H9 (cell line): ENCODE data around the gene XRCC3. TPM values are rescaled to one million over a fixed set of nuclear protein-coding genes. Genes with fewer than 3 reads are reported as not detected.
A peak's percentile ranks its signal among the peaks of the same experiment; 100 is the strongest.

Source experiments
- DNase-seq: peaks from one replicate; pipeline ENCODE4 v3.0.0-alpha.2; 2017
- H2AFZ ChIP-seq: one replicate; pipeline ENCODE4 v1.6.1; 2013; ENCODE audit warnings: mild to moderate bottlenecking, low read length, control low read depth, moderate library complexity
- H2AK5ac ChIP-seq: 2 replicates; pipeline ENCODE4 v1.6.1; 2013; ENCODE audit warnings: low read length, control low read depth, mixed read lengths; ENCODE audit not compliant: insufficient read length
- H2BK120ac ChIP-seq: one replicate; pipeline ENCODE4 v1.6.1; 2013; ENCODE audit warnings: low read depth, mild to moderate bottlenecking, low read length, control low read depth, inconsistent platforms; ENCODE audit not compliant: poor library complexity, severe bottlenecking
- H2BK12ac ChIP-seq: 2 replicates; pipeline ENCODE4 v1.6.1; 2013; ENCODE audit warnings: low read length, control low read depth, mixed read lengths, low read depth; ENCODE audit not compliant: insufficient read length
- H2BK15ac ChIP-seq: 2 replicates; pipeline ENCODE4 v1.6.1; 2013; ENCODE audit warnings: low read depth, low read length, control low read depth
- H2BK20ac ChIP-seq: one replicate; pipeline ENCODE4 v1.6.1; 2013; ENCODE audit warnings: low read depth, mild to moderate bottlenecking, low read length, control low read depth, inconsistent platforms; ENCODE audit not compliant: poor library complexity, severe bottlenecking
- H2BK5ac ChIP-seq: 2 replicates; pipeline ENCODE4 v1.6.1; 2013; ENCODE audit warnings: low read length, control low read depth, mixed read lengths; ENCODE audit not compliant: insufficient read length
- H3K14ac ChIP-seq: 2 replicates; pipeline ENCODE4 v1.6.1; 2013; ENCODE audit warnings: low read length, control low read depth; ENCODE audit not compliant: insufficient read depth
- H3K18ac ChIP-seq: 2 replicates; pipeline ENCODE4 v1.6.1; 2013; ENCODE audit warnings: low read depth, mild to moderate bottlenecking, mixed read lengths, low read length, control low read depth; ENCODE audit not compliant: insufficient read length
- H3K23ac ChIP-seq: 2 replicates; pipeline ENCODE4 v1.6.1; 2013; ENCODE audit warnings: low read length, control low read depth, mixed read lengths, low read depth; ENCODE audit not compliant: insufficient read length
- H3K23me2 ChIP-seq: 2 replicates; pipeline ENCODE4 v1.6.1; 2013; ENCODE audit warnings: low read depth, mild to moderate bottlenecking, mixed read lengths, low read length, control low read depth; ENCODE audit not compliant: insufficient read length, poor library complexity, severe bottlenecking
- H3K27ac ChIP-seq: 2 replicates; pipeline ENCODE4 v1.5.1; 2013; ENCODE audit warnings: low read length, control low read depth, mixed read lengths, low read depth; ENCODE audit not compliant: insufficient read length
- H3K27me3 ChIP-seq: 2 replicates; pipeline ENCODE4 v1.6.1; 2013; ENCODE audit warnings: low read length, control low read depth, inconsistent platforms; ENCODE audit not compliant: insufficient read depth
- H3K4ac ChIP-seq: 2 replicates; pipeline ENCODE4 v1.6.1; 2013; ENCODE audit warnings: low read depth, mild to moderate bottlenecking, control low read depth, inconsistent platforms, low read length, moderate library complexity
- H3K4me1 ChIP-seq: 2 replicates; pipeline ENCODE4 v1.6.1; 2013; ENCODE audit warnings: low read length, control low read depth, inconsistent platforms; ENCODE audit not compliant: insufficient read depth
- H3K4me2 ChIP-seq: 2 replicates; pipeline ENCODE4 v1.6.1; 2013; ENCODE audit warnings: low read length, control low read depth, mixed read lengths; ENCODE audit not compliant: insufficient read length, insufficient read depth
- H3K56ac ChIP-seq: 2 replicates; pipeline ENCODE4 v1.6.1; 2013; ENCODE audit warnings: low read depth, mild to moderate bottlenecking, mixed read lengths, low read length, control low read depth; ENCODE audit not compliant: insufficient read length
- H3K79me1 ChIP-seq: 2 replicates; pipeline ENCODE4 v1.6.1; 2013; ENCODE audit warnings: low read depth, mild to moderate bottlenecking, moderate library complexity, low read length, control low read depth, inconsistent platforms; ENCODE audit not compliant: insufficient read depth, poor library complexity, severe bottlenecking
- H3K79me2 ChIP-seq: 2 replicates; pipeline ENCODE4 v1.6.1; 2013; ENCODE audit warnings: low read length, control low read depth, inconsistent platforms; ENCODE audit not compliant: insufficient read depth
- H3K9ac ChIP-seq: 2 replicates; pipeline ENCODE4 v1.6.1; 2013; ENCODE audit warnings: low read length, control low read depth, mixed read lengths; ENCODE audit not compliant: insufficient read length; ENCODE audit errors: extremely low read depth
- H3K9me3 ChIP-seq: one replicate; pipeline ENCODE4 v1.6.1; 2013; ENCODE audit warnings: low read depth, low read length, inconsistent platforms; ENCODE audit not compliant: control insufficient read depth
- H3T11ph ChIP-seq: one replicate; pipeline ENCODE4 v1.6.1; 2013; ENCODE audit warnings: mild to moderate bottlenecking, low read length, control low read depth, inconsistent platforms
- H4K20me1 ChIP-seq: one replicate; pipeline ENCODE4 v1.6.1; 2013; ENCODE audit not compliant: control insufficient read depth, insufficient read length, insufficient read depth
- H4K5ac ChIP-seq: 2 replicates; pipeline ENCODE4 v1.6.1; 2013; ENCODE audit warnings: low read depth, mild to moderate bottlenecking, mixed read lengths, low read length, control low read depth; ENCODE audit not compliant: insufficient read length
- H4K8ac ChIP-seq: replicated peaks from 2 replicates; pipeline ENCODE4 v1.6.1; 2013; ENCODE audit warnings: low read length, control low read depth, mixed read lengths, low read depth; ENCODE audit not compliant: insufficient read length
- H4K91ac ChIP-seq: 2 replicates; pipeline ENCODE4 v1.6.1; 2013; ENCODE audit warnings: low read depth, mild to moderate bottlenecking, moderate library complexity, mixed read lengths, low read length, control low read depth; ENCODE audit not compliant: insufficient read length
- H3K27ac Mint-ChIP-seq, 3 experiments: 2 replicates in 2 of 3; 3 replicates in 1 of 3; pipeline ENCODE4 v1.8.0; 2020 to 2021; ENCODE audit warnings: mixed read lengths in 3 of 3, mild to moderate bottlenecking in 1 of 3, moderate library complexity in 1 of 3
- H3K27me3 Mint-ChIP-seq: 2 replicates; pipeline ENCODE4 v1.8.0; 2021; ENCODE audit warnings: low read depth, mild to moderate bottlenecking, moderate library complexity, mixed read lengths
- H3K36me3 Mint-ChIP-seq, 3 experiments: 2 replicates in 2 of 3; 3 replicates in 1 of 3; pipeline ENCODE4 v1.8.0; 2020 to 2021; ENCODE audit warnings: low read depth in 3 of 3, mixed read lengths in 3 of 3; ENCODE audit not compliant: insufficient read depth in 1 of 3
- H3K4me1 Mint-ChIP-seq, 2 experiments: 2 replicates each; pipeline ENCODE4 v1.8.0; 2020; ENCODE audit warnings: mixed read lengths in 2 of 2
- H3K4me3 Mint-ChIP-seq, 2 experiments: 2 replicates in 1 of 2; 3 replicates in 1 of 2; pipeline ENCODE4 v1.8.0; 2020 to 2021; ENCODE audit warnings: mild to moderate bottlenecking in 2 of 2, mixed read lengths in 2 of 2, moderate library complexity in 1 of 2
- H3K9me3 Mint-ChIP-seq, 2 experiments: 2 replicates in 1 of 2; 3 replicates in 1 of 2; pipeline ENCODE4 v1.8.0; 2020; ENCODE audit warnings: mild to moderate bottlenecking in 2 of 2, mixed read lengths in 2 of 2, moderate library complexity in 1 of 2
- CTCF ChIP-seq: fragments of 200-600 bp; sonication (generic); conservative IDR thresholded peaks from 3 replicates; pipeline ENCODE4 v1.8.0; 2021; ENCODE audit warnings: antibody characterized with exemption, mild to moderate bottlenecking
- WGBS: extraction: QIAGEN DNeasy Blood & Tissue Kit; methylation state at CpG from one replicate; pipeline ENCODE4 v1.1.7; 2013; ENCODE audit warnings: missing lambda C conversion rate, low lambda C conversion rate, mixed read lengths; ENCODE audit not compliant: insufficient read length; ENCODE audit errors: extremely low coverage; 5-methylcytosine and 5-hydroxymethylcytosine counted together
- total RNA-seq: library from RNA; stranded (reverse); gene quantifications from 2 replicates; pipeline ENCODE4 v1.2.1, GENCODE V29; 2021

XRCC3 gene
- total RNA-seq, 1 experiment from 2014 or later = 45.3 TPM

DNA sequence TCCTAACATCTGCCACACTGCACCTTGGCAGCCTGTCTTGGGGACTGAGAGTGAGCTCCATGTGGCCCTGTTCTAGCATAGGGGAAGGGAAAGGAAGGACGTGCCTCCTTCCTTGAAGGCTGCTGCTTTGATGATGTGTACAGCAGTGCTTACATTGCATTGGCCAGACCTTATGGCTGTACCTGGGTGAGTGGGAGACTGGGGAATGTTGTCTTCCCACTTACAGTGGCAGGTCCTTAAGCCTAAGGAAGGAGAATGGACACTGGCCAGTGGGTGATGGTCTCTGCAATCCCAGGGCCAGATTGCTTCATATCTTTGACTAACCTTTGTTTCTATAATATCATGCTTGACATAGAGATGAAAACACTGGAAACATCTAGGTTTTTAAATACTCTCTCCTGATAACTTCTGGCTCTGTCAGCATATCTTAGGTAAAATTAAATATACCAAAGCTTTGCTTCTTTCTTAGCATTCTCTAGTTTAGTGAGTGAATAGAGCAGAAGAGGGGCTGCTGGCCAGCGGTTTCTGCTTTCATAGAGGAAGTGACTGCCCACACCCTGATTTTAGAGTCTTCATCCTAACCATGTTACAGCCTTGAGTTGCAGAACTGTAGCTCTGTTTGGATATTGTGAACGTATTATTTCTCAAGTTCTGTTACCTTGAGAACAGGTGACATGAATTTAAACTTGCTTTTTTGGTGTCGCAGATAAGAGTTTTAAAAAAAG is 59.1 kb downstream of the XRCC3 start:
- no peak overlapping the region for H2BK12ac ChIP-seq
- H2AK5ac ChIP-seq = no peak overlapping the region
- no peaks in the 10 kb centered on the region for H3K27me3 ChIP-seq
- H3K23ac ChIP-seq = no peak overlapping the region
- peaks cover 4% of the 10 kb centered on the region; the same call in 1 of the 2 replicates for H3K79me2 ChIP-seq
- Mint-ChIP-seq H3K9me3 (no peaks in the 10 kb centered on the region), H3K27ac (peak overlapping the region in 2 of 3 experiments; percentile 5 to 13; a peak in 2 of 7 replicates), H3K4me1 (no peaks in the 10 kb centered on the region), H3K36me3 (peaks cover 31 to 64% (median 62%) of the 10 kb centered on the region in 3 experiments; a peak in 6 of 7 replicates), H3K4me3 (no peak overlapping the region), H3K27me3 (no peaks in the 10 kb centered on the region)
- no peak overlapping the region for H3K27ac ChIP-seq
- no peak overlapping the region for H4K5ac ChIP-seq
- H3T11ph ChIP-seq = no peak overlapping the region
- H3K4me1 ChIP-seq = no peaks in the 10 kb centered on the region
- TF ChIP-seq CTCF = no peak
- no peak overlapping the region for H3K4ac ChIP-seq
- no peak overlapping the region for H2AFZ ChIP-seq
- H4K20me1 ChIP-seq = no peaks in the 10 kb centered on the region
- no peak for DNase-seq
- no peaks in the 10 kb centered on the region for H3K23me2 ChIP-seq
- H3K18ac ChIP-seq = no peak overlapping the region
- H3K56ac ChIP-seq = no peak overlapping the region
- H2BK20ac ChIP-seq = no peak overlapping the region
- peaks cover 6% of the 10 kb centered on the region for H3K79me1 ChIP-seq
- WGBS = no CpG with 5 or more reads among the region's 4 CpGs
- H2BK120ac ChIP-seq = no peak overlapping the region
- no peak overlapping the region for H2BK5ac ChIP-seq
- H2BK15ac ChIP-seq = no peak overlapping the region
- H3K4me2 ChIP-seq = no peak overlapping the region
- no peaks in the 10 kb centered on the region for H3K9me3 ChIP-seq
- no peak overlapping the region for H3K9ac ChIP-seq
- H4K91ac ChIP-seq = no peak overlapping the region
- H3K14ac ChIP-seq = no peak overlapping the region
- H4K8ac ChIP-seq = no peak overlapping the region
